ENCODE results near the gene KCNIP4. TPM values are rescaled to one million over a fixed set of nuclear protein-coding genes. Genes with fewer than 3 reads are reported as not detected.

KCNIP4 gene
- total and polyA plus RNA-seq, 2 of the 4 experiments (the other 2 are of a cell fraction): not detected

- POLR2A ChIA-PET (ENCODE audit: unreplicated experiment): no interaction called here
- no TSS peak for BruUV-seq (replicated peaks)
Observed at GRCh38 chr4:21083413-21083812, 865.2 kb downstream of the KCNIP4 start.

More at GRCh38 chr4:21083413-21083812, 865.2 kb downstream of the KCNIP4 start:
- no peak overlapping the region for H3K4me3 ChIP-seq (ENCODE audit: insufficient read depth, low read depth, low read length)
- no peak overlapping the region for H3K56ac ChIP-seq (ENCODE audit: extremely low read depth, insufficient read depth, low read length)
- no peaks in the 10 kb centered on the region for H3K79me1 ChIP-seq (ENCODE audit: low read depth in 1 of 2, low read length in 2 of 2)
- no peak overlapping the region for H2AK9ac ChIP-seq (replicated peaks; ENCODE audit: low read depth, low read length, poor library complexity)
- no peak overlapping the region for H3K14ac ChIP-seq (replicated peaks; ENCODE audit: low read depth, low read length)
- H2BK20ac ChIP-seq (ENCODE audit: low read depth, low read length): no peak overlapping the region
- H4K20me1 ChIP-seq (ENCODE audit: insufficient read depth, low read length): no peaks in the 10 kb centered on the region
- no peaks in the 10 kb centered on the region for H3K9me1 ChIP-seq (ENCODE audit: insufficient read depth, low read length)
- H2AFZ ChIP-seq (replicated peaks; ENCODE audit: low read length, poor library complexity): no peak overlapping the region
- in situ Hi-C loops (cut with MboI; ENCODE audit: low sequenced_read_pairs): no loop called here
- no peak overlapping the region for H3K23ac ChIP-seq (ENCODE audit: low read depth, low read length)
- H2AK5ac ChIP-seq (ENCODE audit: low read depth, low read length): no peak overlapping the region
- H3K36me3 ChIP-seq (ENCODE audit: control insufficient read depth, insufficient read depth, low read length): no peaks in the 10 kb centered on the region
- DNase-seq (no peak), ATAC-seq (ENCODE audit: low read depth) (no peak)
- no peak overlapping the region for H3K4me2 ChIP-seq (ENCODE audit: low read depth, low read length)
- H2BK15ac ChIP-seq (ENCODE audit: low read depth, low read length): no peak overlapping the region
- no peak overlapping the region for H2BK120ac ChIP-seq (ENCODE audit: low read depth, low read length)
- no peak overlapping the region for H4K8ac ChIP-seq (ENCODE audit: low read depth in 2 of 2, low read length in 2 of 2)
- no peak overlapping the region for H4K5ac ChIP-seq (ENCODE audit: low read depth, low read length)
- H3K18ac ChIP-seq (ENCODE audit: low read depth, low read length): no peak overlapping the region
- H3K9me3 ChIP-seq (ENCODE audit: control insufficient read depth, insufficient read depth, low read length): peaks cover 9% of the 10 kb centered on the region; the same call in 1 of the 2 replicates
- no peak for TF ChIP-seq CHD1 (IDR thresholded peaks at IDR 0.05; ENCODE audit: low read depth, low read length)
- H3K4me1 ChIP-seq (ENCODE audit: control insufficient read depth, insufficient read depth, low read length): no peaks in the 10 kb centered on the region
- no peak overlapping the region for H4K91ac ChIP-seq (ENCODE audit: insufficient read depth, low read depth, low read length)
- no peak overlapping the region for H2BK5ac ChIP-seq (ENCODE audit: low read depth, low read length, poor library complexity, severe bottlenecking)
- H3K27ac ChIP-seq (ENCODE audit: insufficient read depth, low read length): no peak overlapping the region
- intact Hi-C loops (cut with micrococcal nuclease): no loop called here
- no peak overlapping the region for H3K4ac ChIP-seq (ENCODE audit: low read depth, low read length)
- dilution Hi-C loops (cut with HindIII; ENCODE audit: low sequenced_read_pairs, unreplicated experiment): no loop called here
- no peak overlapping the region for H3K9ac ChIP-seq (ENCODE audit: low read depth, low read length)
- no peaks in the 10 kb centered on the region for H3K27me3 ChIP-seq (ENCODE audit: control insufficient read depth, insufficient read depth, low read length)
- CTCF ChIA-PET: no interaction called here
